HUDEP-2 (cell line): ENCODE results near the gene B3GNT5.

ENCODE experiments used
- DNase-seq, 76 experiments: peaks; one replicate each; lab custom pipeline; 2025; ENCODE audit not compliant: unreplicated experiment in 76 of 76; lab: John Stamatoyannopoulos, UW

The B3GNT5 gene

GRCh38 chr3:183252973-183253527 is at the start of gene B3GNT5:
TSS of gene B3GNT5 (plus strand) at chr3:183253253. CDS start at chr3:183269799, 16,546 bp downstream.
- peak in 32 of 76 experiments; percentile 4 to 52 (median 23) for DNase-seq

- DNase-seq: no peak
Measured at GRCh38 chr3:183203670-183204069, 49.4 kb upstream of the B3GNT5 start.

GRCh38 chr3:183208260-183208659 is 44.8 kb upstream of the B3GNT5 start:
- DNase-seq: no peak

- DNase-seq: no peak
Measured at GRCh38 chr3:183208800-183209199, 44.3 kb upstream of the B3GNT5 start.

GRCh38 chr3:183210341-183210740 is 42.7 kb upstream of the B3GNT5 start:
- no peak for DNase-seq

GRCh38 chr3:183210862-183211341 is 42.2 kb upstream of the B3GNT5 start:
- DNase-seq: no peak

GRCh38 chr3:183211352-183211751 is 41.7 kb upstream of the B3GNT5 start:
- no peak for DNase-seq

GRCh38 chr3:183212096-183212495 is 41.0 kb upstream of the B3GNT5 start:
- DNase-seq: no peak

- DNase-seq: no peak
Measured at GRCh38 chr3:183212565-183212964, 40.5 kb upstream of the B3GNT5 start.

- no peak for DNase-seq
Measured at GRCh38 chr3:183213415-183214276, 39.4 kb upstream of the B3GNT5 start.

GRCh38 chr3:183214277-183214612 is 38.8 kb upstream of the B3GNT5 start:
- DNase-seq: no peak

GRCh38 chr3:183215591-183216202 is 37.4 kb upstream of the B3GNT5 start:
- no peak for DNase-seq

GRCh38 chr3:183217548-183218332 is 35.3 kb upstream of the B3GNT5 start:
- no peak for DNase-seq

- no peak for DNase-seq
Measured at GRCh38 chr3:183218826-183219225, 34.2 kb upstream of the B3GNT5 start.

- no peak for DNase-seq
Measured at GRCh38 chr3:183220828-183221227, 32.2 kb upstream of the B3GNT5 start.

GRCh38 chr3:183222631-183223235 is 30.3 kb upstream of the B3GNT5 start:
- DNase-seq: no peak

- peak in 17 of 76 experiments; percentile 2 to 61 (median 21) for DNase-seq
Measured at GRCh38 chr3:183224180-183224970, 28.7 kb upstream of the B3GNT5 start.

- DNase-seq: no peak
Measured at GRCh38 chr3:183226333-183226890, 26.6 kb upstream of the B3GNT5 start.

- peak in 5 of 76 experiments; percentile 9 to 20 (median 19) for DNase-seq
Measured at GRCh38 chr3:183227586-183227985, 25.5 kb upstream of the B3GNT5 start.
